HFFc6 (cell line): ENCODE measurements around the gene TAS2R19. TPM values are rescaled to one million over a fixed set of nuclear protein-coding genes. Genes with fewer than 3 reads are reported as not detected.
"Not testable (repeated sequence)": the region's sequence is repeated elsewhere in the genome, so short reads cannot be mapped to it uniquely, and the experiment has no call there.

ENCODE experiments used
- DNase-seq: peaks from one replicate; pipeline ENCODE4 v3.0.0-alpha.2; 2018
- H3K27ac Mint-ChIP-seq: 2 replicates; pipeline ENCODE4 v1.8.0; 2020; ENCODE audit warnings: mild to moderate bottlenecking, mixed read lengths
- H3K27me3 Mint-ChIP-seq: 2 replicates; pipeline ENCODE4 v1.8.0; 2021; ENCODE audit warnings: mild to moderate bottlenecking, moderate library complexity, mixed read lengths; ENCODE audit not compliant: insufficient read depth
- H3K36me3 Mint-ChIP-seq: 2 replicates; pipeline ENCODE4 v1.8.0; 2021; ENCODE audit warnings: low read depth, mixed read lengths
- H3K4me1 Mint-ChIP-seq: 2 replicates; pipeline ENCODE4 v1.8.0; 2020; ENCODE audit warnings: low read depth, mixed read lengths
- H3K4me3 Mint-ChIP-seq: 2 replicates; pipeline ENCODE4 v1.8.0; 2020; ENCODE audit warnings: mild to moderate bottlenecking, moderate library complexity, mixed read lengths
- H3K9me3 Mint-ChIP-seq: 2 replicates; pipeline ENCODE4 v1.8.0; 2020; ENCODE audit warnings: mild to moderate bottlenecking, mixed read lengths
- long read RNA-seq: library from polyadenylated mRNA; unstranded; transcript quantifications from one replicate; pipeline ENCODE4 v2.0.0, GENCODE V29; 2019
- total RNA-seq, 6 experiments: library from RNA; stranded (reverse); fragmentation: NEBNext Ultra II Directional; extraction: Animal tissue kit (Norgen Biotek cat#: 25700); gene quantifications; 2 replicates in 1 of 6; 3 replicates in 5 of 6; pipeline ENCODE4 v1.2.3, GENCODE V29; 2021
- TF ChIP-seq, protein P1 (sequence below): fragments of 200-600 bp; sonication (generic); IDR thresholded peaks from 2 replicates; pipeline ENCODE4 v1.5.0; 2021; ENCODE audit warnings: antibody characterized with exemption, mild to moderate bottlenecking

Gene TAS2R19, protein sequence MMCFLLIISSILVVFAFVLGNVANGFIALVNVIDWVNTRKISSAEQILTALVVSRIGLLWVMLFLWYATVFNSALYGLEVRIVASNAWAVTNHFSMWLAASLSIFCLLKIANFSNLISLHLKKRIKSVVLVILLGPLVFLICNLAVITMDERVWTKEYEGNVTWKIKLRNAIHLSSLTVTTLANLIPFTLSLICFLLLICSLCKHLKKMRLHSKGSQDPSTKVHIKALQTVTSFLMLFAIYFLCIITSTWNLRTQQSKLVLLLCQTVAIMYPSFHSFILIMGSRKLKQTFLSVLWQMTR
- total RNA-seq: under 1 TPM; 0.28 to 0.97 (median 0.52) TPM
- long read RNA-seq: 0 reads

DNA sequence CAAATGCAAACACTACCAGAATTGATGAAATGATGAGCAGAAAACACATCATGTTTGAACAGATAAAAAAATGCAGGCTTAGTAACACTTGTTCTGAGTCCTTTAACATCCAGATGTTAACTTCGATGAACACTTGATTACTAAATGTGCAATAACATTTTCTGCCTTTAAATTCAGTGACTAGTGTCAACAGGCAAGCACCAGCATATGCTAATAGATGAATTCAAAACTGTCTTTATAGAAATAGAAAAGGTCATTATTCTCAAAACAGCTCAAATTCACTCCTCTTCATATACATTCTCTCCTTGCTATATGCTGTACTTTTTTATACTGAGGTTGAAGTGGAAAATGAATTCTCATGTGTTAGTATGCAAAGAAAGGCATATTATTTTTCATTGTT, at the start of gene TAS2R19:
Gene TAS2R19, minus strand, starts transcription at position 101 of the 400 bp plus-strand sequence. Its CDS starts 49 bp downstream, at position 52.
- TF ChIP-seq, protein P1, sequence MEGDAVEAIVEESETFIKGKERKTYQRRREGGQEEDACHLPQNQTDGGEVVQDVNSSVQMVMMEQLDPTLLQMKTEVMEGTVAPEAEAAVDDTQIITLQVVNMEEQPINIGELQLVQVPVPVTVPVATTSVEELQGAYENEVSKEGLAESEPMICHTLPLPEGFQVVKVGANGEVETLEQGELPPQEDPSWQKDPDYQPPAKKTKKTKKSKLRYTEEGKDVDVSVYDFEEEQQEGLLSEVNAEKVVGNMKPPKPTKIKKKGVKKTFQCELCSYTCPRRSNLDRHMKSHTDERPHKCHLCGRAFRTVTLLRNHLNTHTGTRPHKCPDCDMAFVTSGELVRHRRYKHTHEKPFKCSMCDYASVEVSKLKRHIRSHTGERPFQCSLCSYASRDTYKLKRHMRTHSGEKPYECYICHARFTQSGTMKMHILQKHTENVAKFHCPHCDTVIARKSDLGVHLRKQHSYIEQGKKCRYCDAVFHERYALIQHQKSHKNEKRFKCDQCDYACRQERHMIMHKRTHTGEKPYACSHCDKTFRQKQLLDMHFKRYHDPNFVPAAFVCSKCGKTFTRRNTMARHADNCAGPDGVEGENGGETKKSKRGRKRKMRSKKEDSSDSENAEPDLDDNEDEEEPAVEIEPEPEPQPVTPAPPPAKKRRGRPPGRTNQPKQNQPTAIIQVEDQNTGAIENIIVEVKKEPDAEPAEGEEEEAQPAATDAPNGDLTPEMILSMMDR: no peak
- no peak within 1 kb of the TSS for H3K27ac Mint-ChIP-seq
- peaks cover 10% of the 10 kb centered on the region for H3K36me3 Mint-ChIP-seq
- H3K4me1 Mint-ChIP-seq: no peaks in the 10 kb centered on the region
- DNase-seq: no peak
- no peak within 1 kb of the TSS for H3K4me3 Mint-ChIP-seq
- no peaks in the 10 kb centered on the region for H3K27me3 Mint-ChIP-seq
- peaks cover 6% of the 10 kb centered on the region; the same call in 1 of the 2 replicates for H3K9me3 Mint-ChIP-seq

DNA sequence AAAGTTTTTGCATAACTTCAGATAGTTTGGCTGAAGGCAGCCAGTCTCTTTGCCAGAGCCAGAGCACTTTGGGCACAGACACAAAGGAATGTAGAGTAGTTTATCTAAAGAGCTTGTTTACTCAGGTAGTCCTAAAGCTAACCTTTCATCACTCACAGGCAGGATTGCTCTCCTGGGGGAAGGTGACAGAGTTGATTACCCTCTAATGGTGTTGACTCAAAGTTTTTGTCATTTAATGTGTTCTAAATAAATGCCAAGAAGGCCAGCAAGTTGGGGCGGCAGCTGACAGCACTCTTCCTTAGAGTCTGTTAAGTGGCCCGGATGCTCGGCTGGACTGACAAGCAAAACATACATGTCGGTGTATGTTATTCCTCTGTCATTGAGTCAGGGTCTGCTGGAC, 49.0 kb upstream of the TAS2R19 start:
- TF ChIP-seq, protein P1: no peak
- no peaks in the 10 kb centered on the region for H3K4me1 Mint-ChIP-seq
- no peak overlapping the region for H3K27ac Mint-ChIP-seq
- H3K9me3 Mint-ChIP-seq: no peaks in the 10 kb centered on the region
- peaks cover 15% of the 10 kb centered on the region; the same call in 1 of the 2 replicates for H3K36me3 Mint-ChIP-seq
- no peak overlapping the region for H3K4me3 Mint-ChIP-seq
- no peaks in the 10 kb centered on the region for H3K27me3 Mint-ChIP-seq
- no peak for DNase-seq

DNA sequence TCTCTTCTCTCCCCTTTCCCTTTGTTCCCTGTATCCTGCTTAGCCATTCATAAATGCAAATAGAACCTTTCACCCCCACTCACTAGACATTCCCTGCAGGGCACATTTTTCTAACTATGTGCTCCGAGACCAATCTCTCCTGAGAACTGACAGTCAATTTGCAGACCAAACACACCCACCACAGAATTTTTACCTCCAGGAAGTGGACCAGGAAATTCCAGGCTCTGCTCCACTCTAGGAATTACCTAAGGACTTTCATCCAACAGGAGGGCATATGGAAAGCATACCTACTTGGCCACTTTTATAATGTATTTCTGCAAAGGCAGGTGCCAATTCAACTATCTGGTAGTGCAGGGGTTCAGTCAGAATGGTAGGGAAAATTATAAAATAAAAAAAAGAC, 48.6 kb upstream of the TAS2R19 start:
- DNase-seq: no peak
- H3K27me3 Mint-ChIP-seq: no peaks in the 10 kb centered on the region
- no peak overlapping the region for H3K4me3 Mint-ChIP-seq
- TF ChIP-seq, protein P1: no peak
- peaks cover 15% of the 10 kb centered on the region; the same call in 1 of the 2 replicates for H3K36me3 Mint-ChIP-seq
- H3K27ac Mint-ChIP-seq: no peak overlapping the region
- H3K4me1 Mint-ChIP-seq: no peaks in the 10 kb centered on the region
- no peaks in the 10 kb centered on the region for H3K9me3 Mint-ChIP-seq

DNA sequence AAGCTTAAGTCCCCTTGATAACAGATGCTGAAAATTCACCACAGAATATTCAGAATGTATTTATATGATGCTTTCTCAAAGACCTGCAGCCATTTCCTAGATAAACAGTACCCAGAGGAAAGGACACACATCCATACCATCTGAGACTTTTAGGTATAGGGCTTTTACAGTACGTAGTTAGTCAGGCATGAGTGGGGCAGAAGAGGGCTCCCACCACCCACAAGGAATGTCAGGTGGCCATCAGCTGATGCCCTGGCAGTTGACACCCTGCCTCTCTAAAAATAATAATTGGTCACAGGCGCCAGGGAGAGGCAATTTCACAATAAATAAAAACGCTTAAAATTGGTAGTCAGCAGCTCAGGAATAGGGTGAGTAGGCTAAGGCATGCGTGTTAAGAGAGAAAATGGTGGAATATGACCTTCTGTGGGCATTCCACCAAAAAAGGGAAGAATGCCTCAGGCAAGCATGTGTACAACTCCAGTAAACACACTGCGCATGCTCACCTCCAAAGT, 47.5 kb upstream of the TAS2R19 start:
- H3K27me3 Mint-ChIP-seq: no peaks in the 10 kb centered on the region
- TF ChIP-seq, protein P1: no peak
- H3K27ac Mint-ChIP-seq: no peak overlapping the region
- H3K9me3 Mint-ChIP-seq: no peaks in the 10 kb centered on the region
- no peak for DNase-seq
- peaks cover 21% of the 10 kb centered on the region for H3K36me3 Mint-ChIP-seq
- H3K4me1 Mint-ChIP-seq: no peaks in the 10 kb centered on the region
- H3K4me3 Mint-ChIP-seq: no peak overlapping the region

DNA sequence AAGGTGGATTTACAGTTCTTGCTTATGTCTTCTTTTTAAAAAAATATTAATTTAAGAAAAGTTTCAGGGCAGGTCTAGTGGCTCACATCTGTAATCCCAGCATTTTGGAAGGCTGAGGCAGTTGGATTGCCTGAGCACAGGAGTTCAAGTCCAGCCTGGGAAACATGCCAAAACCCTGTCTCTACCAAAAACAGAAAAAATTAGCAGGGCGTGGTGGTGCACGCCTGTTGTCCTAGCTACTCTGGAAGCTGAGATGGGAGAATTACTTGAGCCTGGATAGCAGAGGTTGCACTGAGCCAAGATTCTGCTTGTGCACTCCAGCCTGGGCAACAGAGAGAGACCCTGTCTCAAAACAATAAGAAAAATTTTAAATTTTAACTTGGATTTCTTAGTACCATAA, 45.1 kb upstream of the TAS2R19 start:
- TF ChIP-seq, protein P1: no peak
- Mint-ChIP-seq H3K27ac (no peak overlapping the region), H3K27me3 (no peaks in the 10 kb centered on the region), H3K4me3 (no peak overlapping the region), H3K9me3 (no peaks in the 10 kb centered on the region), H3K4me1 (no peaks in the 10 kb centered on the region), H3K36me3 (peaks cover 15% of the 10 kb centered on the region)
- no peak for DNase-seq

DNA sequence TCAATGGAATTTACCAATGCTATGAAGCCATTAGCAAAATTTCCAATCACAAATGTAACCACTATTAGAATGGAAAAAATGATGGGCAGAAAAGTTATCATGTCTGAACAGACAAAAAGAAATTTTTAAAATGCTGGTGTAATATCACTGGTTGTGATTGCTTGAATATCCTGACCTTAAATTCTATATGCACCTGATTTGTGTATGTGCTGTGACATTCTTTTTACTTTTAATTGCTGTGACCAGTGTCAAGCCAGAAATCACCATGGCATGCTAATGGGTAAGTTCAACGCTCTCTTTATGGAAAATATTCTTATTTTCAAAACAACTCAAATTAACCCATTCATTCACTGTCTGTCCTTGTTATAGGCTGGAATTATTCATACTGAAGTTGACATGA, 39.8 kb upstream of the TAS2R19 start, which contains the start of gene TAS2R46:
Gene TAS2R46, minus strand, starts transcription at position 101 of the 400 bp plus-strand sequence. Its CDS starts 0 bp downstream, at position 101.
- H3K4me1 Mint-ChIP-seq, H3K9me3 Mint-ChIP-seq, H3K27me3 Mint-ChIP-seq, H3K36me3 Mint-ChIP-seq, H3K27ac Mint-ChIP-seq, H3K4me3 Mint-ChIP-seq, DNase-seq: not testable (repeated sequence)
